HG03558 (cell line): Measurements from ENCODE around the gene SCAMP1.
A peak's percentile ranks its signal among the peaks of the same experiment; 100 is the strongest.
"Not testable (repeated sequence)": the region's sequence is repeated elsewhere in the genome, so short reads cannot be mapped to it uniquely, and the experiment has no call there.

ENCODE experiments used
- ATAC-seq: cut with Tn5 transposase; IDR thresholded peaks from one replicate; pipeline ENCODE4 v1.9.1; 2021; ENCODE audit warnings: moderate number of reproducible peaks; ENCODE audit not compliant: unreplicated experiment; ENCODE audit errors: extremely low read depth

The SCAMP1 gene

GRCh38 chr5:78359831-78360673 is at the start of gene SCAMP1:
TSS of gene SCAMP1 (plus strand) at chr5:78360617. CDS start at chr5:78360672, 55 bp downstream.
- peak; percentile 55 for ATAC-seq

GRCh38 chr5:78317515-78317914 is 42.9 kb upstream of the SCAMP1 start:
- no peak for ATAC-seq

DNA sequence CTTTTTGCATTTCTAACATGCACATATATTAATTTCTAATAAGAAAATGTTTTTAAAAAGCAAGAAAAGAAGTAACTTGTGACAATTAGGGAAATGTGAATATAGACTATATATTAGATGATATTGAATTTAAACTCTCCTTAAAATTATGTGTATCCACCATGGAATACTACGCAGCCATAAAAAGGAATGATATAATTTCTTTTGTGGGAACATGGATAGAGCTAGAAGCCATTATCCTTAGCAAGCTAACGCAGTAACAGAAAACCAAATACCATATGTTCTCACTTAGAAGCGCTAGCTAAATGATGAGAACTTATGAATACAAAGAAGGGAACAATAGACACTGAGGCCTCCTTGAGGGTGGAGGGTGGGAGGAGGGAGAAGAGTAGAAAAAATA is 42.1 kb upstream of the SCAMP1 start:
- ATAC-seq = no peak

- ATAC-seq = no peak
These were observed 40.0 kb upstream of the SCAMP1 start for GRCh38 chr5:78320401-78320800.

DNA sequence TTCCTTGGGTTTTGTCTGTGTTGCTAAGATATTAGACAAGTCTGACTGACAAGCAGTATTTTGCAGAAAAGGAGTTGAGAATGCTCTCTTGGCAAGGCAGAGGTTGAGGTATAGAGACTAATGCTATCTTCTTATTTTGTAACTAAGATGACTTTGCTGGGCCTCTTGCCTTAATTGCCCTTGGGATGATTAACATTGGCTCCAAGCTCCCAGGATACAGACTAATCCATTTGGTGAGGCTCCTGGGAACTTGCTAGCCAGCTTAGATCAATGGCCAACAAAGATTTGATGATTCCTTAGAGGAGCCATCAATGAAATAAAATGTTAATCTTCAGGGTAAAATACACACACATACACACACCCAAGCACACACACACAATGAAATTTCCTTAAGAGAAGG is 37.2 kb upstream of the SCAMP1 start:
- no peak for ATAC-seq

DNA sequence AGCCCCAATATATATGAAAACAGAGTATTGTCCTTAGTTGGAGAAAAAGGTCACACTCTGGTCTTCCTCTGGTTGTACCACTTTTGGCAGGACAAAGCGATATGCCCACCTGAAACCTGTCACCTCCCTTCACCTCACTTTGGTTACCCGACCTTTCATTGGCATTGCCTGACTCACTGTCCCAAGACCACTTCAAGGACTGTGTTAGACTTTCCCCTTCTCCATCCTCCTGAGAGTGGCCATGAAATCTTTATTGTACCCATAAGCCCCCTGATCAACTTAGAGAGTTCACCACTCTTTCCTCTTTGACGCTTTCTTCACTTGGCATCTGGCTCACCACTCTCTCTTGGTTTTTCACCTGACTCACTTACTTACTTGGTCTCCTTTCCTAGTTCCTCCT is 33.5 kb upstream of the SCAMP1 start:
- ATAC-seq = no peak

DNA sequence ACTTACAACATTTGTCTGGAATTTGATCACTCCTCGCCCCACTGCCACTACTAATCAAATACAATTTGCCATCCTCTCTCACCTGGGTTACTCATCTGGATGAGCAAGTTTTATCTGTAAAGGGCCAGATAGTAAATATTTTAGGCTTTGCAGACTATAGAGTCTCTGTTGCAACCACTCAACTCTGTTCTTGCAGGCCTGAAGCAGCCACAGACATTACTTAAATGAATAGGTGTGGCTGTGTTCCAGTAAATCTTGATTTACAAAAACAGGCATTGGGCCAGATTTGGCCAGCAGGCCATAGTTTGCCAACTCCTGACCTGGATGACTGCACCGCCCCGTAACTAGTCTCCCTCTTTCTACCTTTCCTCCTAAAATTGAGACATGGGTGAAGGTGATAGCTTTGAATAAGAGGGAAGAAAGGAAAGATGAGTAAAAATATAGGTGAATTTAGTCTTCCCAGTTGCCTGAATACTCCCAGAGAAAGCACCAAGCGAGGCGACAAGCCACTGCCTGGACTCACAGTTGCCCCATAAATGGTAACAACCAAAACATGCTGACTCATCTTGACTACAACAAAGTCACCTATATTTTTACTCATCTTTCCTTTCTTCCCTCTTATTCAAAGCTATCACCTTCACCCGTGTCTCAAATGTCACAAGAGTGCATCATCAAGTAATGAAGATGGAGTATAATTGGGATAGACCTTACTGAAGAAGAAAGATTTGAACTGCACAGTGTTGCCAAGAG is 32.5 kb upstream of the SCAMP1 start:
- ATAC-seq = no peak

GRCh38 chr5:78328585-78329173 is 31.7 kb upstream of the SCAMP1 start:
- no peak for ATAC-seq

GRCh38 chr5:78331523-78332080 is 28.8 kb upstream of the SCAMP1 start:
- no peak for ATAC-seq

GRCh38 chr5:78334811-78335210 is 25.6 kb upstream of the SCAMP1 start:
- ATAC-seq = no peak

GRCh38 chr5:78335976-78336375 is 24.4 kb upstream of the SCAMP1 start:
- ATAC-seq = no peak

- ATAC-seq = no peak
These were observed 23.7 kb upstream of the SCAMP1 start for GRCh38 chr5:78336698-78337097.

- ATAC-seq = no peak
These were observed 20.6 kb upstream of the SCAMP1 start for GRCh38 chr5:78339617-78340436.

- ATAC-seq = no peak
These were observed 19.0 kb upstream of the SCAMP1 start for GRCh38 chr5:78341440-78341839.

- ATAC-seq = no peak
These were observed 14.9 kb upstream of the SCAMP1 start for GRCh38 chr5:78345485-78345884.

GRCh38 chr5:78353520-78353919 is 6.9 kb upstream of the SCAMP1 start:
- no peak for ATAC-seq

GRCh38 chr5:78354066-78354670 is 6.2 kb upstream of the SCAMP1 start:
- ATAC-seq = no peak

- no peak for ATAC-seq
These were observed 4.9 kb upstream of the SCAMP1 start for GRCh38 chr5:78355561-78355960.

GRCh38 chr5:78359455-78359830 is 974 bp upstream of the SCAMP1 start:
- ATAC-seq = not testable (repeated sequence)

DNA sequence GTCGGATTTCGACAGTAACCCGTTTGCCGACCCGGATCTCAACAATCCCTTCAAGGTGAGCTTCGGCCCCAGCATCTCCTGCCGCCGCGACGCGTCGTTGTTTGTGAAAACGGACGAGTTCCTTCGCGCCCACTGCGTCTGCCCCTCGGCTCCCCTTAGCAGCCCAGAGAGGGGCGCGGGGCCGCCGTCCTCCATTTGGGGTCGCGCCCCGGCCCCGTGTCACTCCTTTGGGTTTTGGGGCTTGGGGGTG is 182 bp downstream of the SCAMP1 start:
- ATAC-seq = no peak
